Activated CD4-positive, CD25-positive, alpha-beta regulatory T cell treated with anti-CD3 and anti-CD28 coated beads, Interleukin-2, amount 50 U/mL, for 24 hours (primary cell): ENCODE measurements around the gene PRKAG2.
"Not testable (repeated sequence)": the region's sequence is repeated elsewhere in the genome, so short reads cannot be mapped to it uniquely, and the experiment has no call there.

Experiments used
- ATAC-seq, 2 donors: fragments of 150-1000 bp; cut with Tn5 transposase; one replicate each; pipeline ENCODE4 v1.10.0; 2021; ENCODE audit warnings: mild to moderate bottlenecking in 1 of 2, moderate library complexity in 1 of 2

Gene PRKAG2

DNA sequence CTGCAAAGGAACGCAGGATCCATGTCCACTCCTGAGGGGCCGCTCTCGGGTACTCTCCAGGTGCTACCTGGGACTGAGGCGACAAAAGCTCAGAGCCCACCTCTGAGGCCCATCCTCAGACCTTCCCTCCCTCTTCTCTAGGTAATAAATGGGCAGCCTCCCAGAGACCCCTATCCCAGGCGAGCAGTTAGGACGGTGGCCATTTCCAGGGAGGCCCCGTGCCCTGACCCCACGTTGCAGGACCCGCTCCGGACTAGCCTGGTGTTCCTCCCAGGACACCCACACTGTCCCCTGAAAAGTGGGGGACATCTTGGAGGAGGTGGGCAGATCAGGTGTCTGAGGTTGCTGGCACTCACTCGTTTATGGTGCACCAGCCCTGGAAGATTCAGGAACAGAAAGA, 44.3 kb downstream of the PRKAG2 start:
- ATAC-seq, result no peak

DNA sequence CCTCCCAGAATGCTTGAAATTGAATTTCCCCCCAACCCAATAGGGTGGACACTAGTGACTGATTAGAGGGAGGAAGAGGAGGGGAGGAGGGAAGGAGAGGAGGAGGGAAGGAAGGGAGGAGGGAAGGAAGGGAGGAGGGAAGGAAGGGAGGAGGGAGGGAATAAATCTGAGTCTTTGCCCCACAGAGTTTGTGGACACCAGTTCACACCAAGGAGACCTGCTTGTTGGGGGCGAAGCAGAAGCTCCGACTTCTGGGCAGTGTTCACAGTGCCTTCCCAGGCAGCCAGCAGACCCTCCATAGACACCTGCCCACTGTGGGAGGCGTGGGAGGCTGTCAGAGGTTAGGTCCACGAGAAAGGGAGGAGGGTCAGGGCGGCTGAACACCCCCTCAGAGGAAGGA, 44.8 kb downstream of the PRKAG2 start:
- ATAC-seq, result no peak

DNA sequence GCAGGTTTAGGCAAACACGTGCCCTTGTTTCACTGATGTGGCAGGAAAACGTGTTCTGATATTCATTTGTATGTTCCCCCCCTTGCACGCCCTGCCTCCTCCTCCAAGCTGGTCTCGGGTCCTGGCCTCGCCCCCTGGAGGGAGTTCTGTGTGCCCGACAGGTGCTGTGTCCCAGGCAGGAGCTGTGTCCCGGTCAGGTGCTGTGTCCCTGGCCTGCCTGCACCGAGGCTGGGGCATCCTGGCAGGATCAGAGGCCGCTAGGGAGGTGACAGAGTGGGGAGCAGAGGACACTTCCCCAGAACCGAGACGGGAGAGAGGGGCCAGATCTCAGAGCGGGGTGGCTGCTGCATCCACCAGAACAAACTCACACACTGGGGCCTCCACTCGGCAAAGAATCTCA, 45.3 kb downstream of the PRKAG2 start:
- ATAC-seq, result no peak

DNA sequence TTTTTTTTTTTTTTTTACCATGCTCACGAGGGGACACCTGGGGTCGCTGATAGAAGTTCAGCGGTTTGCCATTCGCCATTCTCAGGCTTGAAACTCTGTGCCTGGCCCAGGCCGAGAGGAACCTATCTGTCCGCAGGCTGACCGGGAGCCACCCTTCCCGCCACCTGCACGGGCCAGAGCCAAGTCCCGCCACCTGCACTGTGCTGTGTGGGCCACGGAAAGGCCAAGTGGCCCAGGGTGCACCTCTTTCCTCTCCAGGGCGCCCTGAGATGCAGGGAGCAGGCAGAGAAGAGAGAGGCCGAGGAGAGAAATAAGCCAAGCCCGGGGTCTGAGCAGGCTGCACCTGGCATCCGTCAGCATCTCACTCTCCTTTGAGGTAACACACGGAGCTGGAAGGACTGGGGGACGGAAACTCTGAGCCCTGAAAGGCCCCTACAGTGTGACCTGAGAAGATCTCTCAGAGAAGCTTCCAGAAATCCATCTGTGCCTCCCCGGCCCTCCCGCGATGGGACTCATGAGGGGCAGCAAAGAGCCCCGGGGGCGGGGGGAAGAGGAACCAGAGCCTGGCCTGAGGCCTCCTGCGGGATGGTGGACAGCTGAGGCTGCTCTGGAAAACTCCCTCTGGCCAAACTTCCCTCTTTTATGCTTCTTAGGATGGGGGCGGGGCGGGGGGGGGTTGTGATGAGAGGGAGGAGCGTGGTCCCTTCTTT, 46.6 kb downstream of the PRKAG2 start:
- no peak for ATAC-seq

DNA sequence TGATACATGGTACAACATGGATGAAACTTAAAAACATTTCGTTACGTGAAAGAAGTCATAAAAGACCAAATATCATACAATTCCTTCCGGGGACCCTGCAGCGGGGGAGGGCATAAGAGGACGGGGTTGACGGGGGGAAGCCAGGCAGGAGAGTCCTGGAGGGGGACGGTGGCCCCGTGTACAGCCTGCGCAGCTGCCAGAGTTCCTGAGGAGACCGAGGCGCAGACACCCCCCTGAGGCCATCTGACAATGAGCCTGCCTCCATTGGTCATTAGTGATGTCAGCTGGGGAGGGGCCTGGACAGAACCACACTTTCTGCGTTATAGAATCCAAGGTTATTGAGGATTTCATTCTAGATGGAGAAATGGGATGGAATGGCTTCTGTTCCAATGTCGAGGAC, 47.2 kb downstream of the PRKAG2 start:
- ATAC-seq, result no peak

DNA sequence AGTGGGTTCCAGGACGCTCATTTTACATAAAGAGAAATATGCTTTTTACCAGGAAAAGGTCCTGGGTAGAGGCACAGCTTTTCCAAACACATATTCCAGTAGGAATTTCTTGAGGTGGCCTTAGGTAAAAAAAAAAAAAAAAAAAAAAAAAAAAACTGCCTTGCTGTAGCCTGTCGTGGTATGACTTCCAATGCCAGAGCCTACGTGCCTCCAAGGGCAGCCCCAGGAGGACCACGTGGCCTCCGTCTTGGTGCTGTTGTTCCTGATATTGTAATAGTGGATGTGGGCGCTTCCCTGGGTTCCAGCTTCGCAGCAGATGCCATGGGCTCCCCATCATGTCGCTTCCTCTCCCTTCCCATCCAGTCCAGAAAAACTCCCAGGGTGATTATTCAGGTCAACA, 49.3 kb downstream of the PRKAG2 start:
- ATAC-seq, result no peak

DNA sequence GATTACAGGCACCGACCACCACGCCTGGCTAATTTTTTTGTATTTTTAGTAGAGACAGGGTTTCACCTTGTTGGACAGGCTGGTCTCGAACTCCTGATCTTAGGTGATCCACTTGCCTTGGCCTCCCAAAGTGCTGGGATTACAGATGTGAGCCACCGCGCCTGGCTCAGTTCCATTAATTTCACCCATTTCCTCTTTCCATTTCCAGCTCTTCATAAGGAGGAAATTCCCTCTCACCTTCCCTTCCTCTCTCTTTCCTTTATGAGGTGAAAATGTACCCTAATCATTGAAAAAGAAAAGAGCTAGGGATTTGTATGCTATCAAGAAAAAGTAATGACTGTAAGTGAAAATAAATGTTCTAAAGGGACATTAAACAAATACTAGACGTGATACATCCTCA, 50.6 kb downstream of the PRKAG2 start:
- not testable (repeated sequence) for ATAC-seq

DNA sequence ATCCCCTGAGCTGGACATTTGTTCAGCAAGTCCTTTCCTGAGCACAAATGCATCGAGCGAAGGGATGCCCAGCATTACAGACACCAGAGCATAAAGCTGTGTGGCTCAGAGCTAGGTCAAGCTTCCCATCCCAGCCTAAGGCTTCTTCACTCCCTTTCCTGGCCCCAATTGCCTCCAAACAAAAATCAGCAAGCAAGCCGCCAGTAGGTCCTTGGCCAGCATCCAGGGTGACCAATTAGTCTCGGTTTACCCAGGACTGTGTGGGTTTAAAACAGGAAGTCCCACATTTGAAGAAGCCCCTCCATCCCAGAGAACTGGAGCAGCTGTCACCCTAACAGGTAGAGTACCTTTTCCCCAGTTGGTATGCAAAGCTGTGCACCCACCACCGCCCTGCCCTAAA, 51.2 kb downstream of the PRKAG2 start:
- no peak for ATAC-seq

DNA sequence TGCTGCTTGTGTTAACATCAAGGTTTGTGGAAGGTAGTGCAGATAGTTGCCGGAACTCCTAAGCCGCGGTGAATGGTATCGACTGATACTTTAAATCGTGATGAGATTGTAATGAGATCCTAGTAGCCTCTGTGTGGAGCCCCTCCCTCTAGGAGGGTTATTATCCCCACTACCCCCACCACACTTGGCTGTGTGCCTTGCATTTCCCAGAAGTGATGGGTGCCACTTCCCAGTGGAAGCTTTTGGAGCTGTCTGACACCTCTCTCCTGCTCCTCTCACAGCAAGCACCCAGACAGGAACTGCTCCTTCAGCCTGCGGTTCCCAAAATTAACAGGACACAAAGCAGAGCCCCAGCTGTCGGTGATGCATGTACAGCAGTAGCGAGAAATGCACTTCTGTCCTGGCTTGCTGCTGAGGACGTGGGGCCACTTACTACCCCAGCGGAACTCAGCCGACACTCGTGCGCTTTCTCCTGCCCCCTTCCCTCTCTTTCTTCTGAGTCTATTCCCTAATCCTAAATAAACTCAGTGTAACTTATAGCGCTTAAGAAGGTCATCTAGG, 52.5 kb downstream of the PRKAG2 start:
- no peak for ATAC-seq

DNA sequence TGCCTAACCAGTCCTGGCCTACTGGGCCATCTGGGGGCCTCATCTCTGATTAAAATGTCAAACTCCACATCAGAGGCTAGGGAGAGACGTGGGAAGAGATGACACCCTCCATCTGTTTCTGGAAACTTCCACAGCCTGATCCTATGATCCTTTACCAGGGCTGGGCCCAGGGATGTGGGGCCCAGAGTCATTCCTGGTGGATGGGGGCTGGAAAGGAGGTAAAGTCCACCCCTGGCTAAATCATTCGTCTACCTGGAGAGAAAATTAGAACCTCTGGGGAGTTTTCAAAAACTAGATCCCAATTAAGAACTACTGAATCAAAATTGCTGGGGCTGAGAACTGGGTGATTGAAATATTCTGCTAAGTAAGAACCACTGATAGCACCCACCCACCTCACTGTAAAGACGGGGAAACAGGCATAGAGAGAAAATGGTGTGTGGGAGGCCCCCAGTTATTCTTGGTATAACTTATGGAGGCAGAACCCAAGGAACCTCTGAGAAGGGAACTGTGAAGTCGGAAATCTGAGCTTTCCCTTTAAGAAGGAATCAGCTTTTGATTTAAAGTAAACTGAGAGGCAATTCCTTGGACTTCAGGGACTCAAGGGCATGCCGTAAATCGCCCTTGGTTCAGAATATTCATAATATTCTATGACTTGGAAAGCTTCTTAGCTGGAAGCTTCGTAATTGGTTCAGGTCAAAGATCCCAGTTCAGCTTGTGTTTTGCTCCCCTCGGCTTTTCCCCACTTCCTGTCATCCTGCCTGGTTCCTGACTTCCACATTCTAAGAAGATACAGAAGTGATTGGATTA, 53.1 kb downstream of the PRKAG2 start:
- no peak for ATAC-seq

DNA sequence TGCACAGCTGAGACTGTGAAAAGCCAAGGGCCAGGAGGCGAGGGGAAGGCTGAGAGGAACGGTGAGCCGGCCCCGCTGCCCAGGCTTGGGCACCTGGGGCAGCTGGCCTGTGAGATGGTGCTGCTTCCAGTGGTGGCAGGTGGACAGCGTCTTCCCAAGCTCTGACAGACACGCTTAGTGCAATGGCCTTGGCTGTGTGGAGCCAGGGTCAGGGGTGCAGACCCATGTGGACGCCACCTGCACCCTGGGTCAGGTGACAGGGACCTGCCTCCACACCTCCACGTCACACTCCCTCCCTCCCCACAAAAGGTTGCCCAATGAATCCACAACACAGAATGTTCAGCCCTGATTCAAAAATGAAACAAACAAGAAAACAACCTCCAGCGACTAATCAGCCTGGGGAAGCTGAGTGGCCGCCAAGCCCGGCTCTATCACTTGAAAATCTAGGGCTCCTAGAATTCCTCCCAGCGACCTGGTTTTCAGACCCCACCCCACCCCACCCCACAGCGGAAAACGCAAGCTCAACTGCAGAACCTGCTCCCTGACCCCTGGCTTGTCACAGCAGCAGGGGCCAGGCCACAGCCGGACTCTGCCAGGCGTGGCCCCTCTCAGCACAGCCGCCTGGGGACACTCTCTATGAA, 54.3 kb downstream of the PRKAG2 start:
- no peak for ATAC-seq

DNA sequence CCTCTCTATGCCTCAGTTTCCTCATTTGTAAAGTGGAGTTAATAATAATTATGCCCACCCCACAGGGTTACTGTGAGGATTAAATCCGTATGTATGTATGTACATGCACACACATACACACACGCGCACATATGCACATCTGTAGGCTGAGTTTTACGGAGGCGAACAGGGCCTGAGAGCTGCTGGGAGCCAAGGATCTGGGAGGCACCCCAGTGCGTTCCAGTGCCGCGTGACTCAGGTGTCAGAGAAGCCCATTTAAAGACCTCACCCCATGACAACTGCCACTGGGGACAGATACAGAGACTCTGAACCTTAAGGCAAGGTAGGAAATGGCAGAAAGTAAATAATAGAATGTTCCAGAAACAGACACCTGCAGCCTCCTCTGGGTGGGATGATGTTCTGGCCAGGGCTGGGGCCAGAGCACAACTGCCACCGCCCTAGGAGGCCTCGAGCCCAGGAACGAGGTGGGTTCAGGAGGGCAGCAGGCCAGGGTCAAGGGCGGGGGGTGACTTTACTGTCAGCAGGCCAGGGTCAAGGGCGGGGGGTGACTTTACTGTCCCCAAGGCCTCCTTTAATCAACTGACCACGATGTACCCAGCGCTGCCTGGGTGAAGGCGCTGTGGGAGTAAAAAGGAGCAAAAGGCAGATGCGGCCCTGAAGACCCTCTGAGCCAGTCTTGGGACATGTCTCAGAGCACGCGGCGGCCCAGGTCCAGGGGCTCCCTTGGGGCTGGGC, 54.9 kb downstream of the PRKAG2 start:
- ATAC-seq, result no peak

DNA sequence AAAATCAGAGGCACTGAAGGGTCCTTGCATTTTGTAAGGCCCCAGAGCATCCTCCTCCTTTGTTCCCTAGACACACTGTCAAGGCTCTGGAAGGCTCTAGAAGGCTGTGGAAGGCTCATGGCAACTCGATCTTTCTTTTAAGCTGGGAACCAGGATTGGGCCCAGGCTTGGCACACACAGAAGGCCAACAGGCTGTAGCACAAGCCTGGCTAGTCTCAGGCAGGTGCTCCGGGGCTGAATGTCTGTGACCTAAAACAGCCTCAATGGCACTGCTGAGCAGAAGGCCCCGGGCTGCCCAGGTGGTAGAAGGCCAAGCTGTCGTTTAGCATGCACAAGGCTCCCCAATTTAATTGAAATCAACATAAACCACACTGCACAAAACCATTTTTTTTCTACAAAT, 55.7 kb downstream of the PRKAG2 start:
- ATAC-seq, result no peak

DNA sequence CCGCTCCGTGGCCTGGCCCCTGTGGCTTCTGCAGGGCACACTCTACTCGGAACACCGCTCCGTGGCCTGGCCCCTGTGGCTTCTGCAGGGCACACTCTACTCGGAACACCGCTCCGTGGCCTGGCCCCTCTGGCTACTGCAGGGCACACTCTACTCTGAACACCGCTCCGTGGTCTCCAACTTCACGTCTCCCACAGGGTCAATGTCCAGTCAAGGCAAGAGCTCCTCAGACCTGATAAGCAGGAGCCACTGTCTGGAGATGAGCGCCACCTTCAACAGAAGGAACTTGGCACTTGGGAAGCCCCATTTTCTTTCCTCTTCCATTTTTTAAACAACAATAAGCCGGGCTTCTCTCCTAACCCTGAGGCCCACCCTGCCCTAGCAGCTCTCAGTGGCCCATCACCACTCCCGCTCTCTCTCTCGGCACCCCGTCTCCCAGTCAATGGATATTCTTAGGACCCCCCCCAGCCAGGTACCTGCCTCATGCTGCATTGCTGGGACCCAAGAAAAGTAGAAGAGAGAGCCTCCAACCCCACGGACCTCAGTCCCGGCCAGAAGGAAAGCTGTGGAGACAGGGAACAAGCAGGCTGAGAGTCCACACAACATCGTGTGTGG, 56.3 kb downstream of the PRKAG2 start:
- ATAC-seq, result no peak

DNA sequence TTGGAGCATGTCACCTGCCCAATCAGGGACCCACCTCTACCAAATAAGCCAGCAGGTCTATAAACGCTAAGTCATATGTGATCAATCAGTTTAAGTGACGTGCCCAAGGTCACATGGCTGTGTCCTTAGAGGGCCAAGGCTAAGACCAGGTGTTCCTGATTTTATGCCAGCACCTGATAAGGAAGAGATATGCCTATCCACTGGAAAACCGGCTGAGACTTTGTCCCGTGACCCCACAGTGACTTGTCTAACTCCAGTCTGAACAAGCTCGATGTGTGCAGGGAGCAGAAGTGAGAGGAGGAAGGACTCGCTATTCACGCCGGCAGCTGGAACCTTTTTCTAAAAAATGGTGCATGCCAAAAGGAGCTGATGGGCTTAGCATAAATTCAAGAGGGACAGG, 57.0 kb downstream of the PRKAG2 start:
- ATAC-seq, result no peak

DNA sequence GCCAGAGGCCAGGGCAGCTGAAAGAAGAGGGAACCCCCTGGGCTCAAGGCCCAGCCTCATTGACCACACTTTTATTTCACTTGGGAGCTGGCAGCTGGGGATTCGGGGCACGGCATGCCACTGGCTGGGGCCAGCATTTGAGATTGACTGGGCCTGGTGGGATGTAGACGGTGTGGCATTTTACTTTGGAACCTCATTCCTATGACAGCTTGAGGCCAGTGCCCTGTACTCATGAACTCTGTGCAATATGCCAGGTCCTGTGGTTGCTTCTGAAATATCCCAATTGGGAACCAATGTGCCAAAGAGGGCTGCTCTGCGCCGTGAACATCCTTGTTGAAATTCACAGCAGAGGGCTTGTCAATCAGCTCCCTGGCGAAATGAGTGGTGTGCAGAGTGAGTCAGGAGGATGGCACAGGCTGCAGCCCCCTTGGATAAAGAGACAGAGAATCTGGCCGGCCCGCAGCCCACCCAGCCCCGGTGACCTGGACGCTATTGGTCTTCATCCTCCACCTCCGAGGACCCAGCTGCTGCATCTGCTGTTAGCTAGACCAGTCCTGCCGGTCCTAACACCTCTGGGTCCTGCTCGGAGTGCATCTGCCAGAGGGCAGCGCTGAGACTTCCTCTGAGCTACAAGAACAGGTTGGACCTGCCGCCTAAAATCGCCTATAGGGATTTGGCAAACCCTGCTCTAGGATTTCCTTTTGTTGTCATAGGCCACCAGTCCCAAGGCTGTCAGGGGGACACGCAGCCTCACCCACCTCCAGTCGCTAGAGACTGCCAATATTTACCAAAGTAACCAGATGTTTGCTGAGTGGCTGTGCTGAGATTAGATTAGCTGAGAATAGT, 58.0 kb downstream of the PRKAG2 start:
- ATAC-seq, result no peak

DNA sequence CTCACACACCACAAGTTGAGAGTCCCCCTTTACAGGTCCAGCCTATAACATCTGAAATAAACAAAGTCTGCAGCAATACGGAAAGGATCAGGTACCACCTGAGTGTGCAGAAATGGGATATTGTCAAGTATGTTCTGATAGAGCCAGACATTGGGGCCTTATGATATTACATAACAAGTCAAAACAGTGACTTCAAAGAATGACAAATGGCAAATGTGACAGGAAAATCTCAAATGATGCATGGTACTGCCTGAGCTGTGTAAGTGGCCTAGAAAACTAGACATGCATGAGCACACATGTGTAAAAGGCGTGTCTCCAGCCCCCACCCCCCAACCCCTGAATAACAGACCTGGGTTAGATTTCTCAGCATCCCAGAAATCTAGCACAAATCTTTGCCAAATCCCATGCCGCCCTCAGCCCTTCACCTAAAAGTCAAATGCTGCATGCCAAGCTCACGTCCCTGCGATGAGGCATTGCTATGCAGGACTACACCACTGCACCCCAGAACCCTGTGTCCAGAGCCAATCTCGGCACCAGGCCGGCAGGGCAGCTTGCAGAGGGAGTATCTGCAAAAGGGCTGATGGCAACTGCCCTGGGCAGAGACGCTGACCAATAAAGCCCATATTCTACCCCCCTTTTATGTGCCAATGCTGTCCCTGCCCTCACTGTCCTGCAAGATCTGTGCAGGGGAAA, 58.8 kb downstream of the PRKAG2 start:
- no peak for ATAC-seq

DNA sequence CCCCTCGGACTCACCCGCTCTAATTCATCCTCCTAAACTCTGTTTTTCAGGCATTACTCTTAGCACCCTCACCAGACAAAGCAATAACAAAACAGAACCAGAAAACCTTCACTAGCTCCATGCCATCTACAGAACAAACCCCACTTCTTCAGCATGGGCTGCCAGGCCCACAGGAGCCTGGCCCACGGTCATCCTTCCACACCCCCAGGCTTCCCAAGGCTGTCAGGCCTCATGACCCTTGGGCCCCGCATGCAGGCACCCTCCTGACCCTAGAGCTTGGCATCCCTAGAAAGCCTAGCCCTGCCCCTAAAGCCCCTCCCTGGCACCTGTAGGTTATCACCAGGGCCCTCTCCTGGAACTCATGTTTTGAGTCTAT, 59.6 kb downstream of the PRKAG2 start:
- ATAC-seq, result no peak

DNA sequence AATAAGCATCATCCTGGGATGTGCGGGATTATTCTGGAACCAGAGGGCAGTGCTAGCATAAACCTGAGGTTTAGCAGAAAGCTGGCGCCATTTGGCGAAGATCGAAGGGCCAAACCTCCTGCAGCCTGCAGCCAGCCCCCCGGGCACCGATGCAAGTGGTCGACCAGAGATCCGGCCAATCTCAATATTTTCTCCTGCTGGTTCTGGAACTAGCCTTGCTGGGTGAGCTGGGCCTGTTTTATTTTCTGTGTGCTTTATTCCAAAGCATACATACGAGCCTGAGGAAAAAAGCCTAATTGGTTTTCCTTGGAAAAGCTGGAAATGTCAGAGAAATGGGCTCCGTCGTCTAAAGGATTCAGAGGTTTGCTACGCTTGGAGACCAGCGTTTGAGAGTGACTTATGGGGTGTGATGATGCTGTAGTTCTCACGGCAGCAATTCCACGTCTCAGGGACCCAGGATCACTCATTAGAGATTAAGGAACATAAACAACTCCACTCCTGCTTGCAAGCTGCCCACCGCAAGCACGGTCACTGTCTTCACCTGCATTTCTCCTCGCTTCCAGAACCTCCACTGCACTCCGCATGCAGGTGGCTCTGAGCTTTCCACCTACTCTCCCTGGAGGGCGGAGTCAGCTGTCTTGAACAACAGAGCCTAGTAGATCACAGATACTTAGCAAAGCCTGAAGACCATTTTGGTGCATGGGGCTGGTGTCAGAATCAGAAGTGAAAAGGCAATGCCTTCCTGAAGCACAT, 60.2 kb downstream of the PRKAG2 start:
- no peak for ATAC-seq

DNA sequence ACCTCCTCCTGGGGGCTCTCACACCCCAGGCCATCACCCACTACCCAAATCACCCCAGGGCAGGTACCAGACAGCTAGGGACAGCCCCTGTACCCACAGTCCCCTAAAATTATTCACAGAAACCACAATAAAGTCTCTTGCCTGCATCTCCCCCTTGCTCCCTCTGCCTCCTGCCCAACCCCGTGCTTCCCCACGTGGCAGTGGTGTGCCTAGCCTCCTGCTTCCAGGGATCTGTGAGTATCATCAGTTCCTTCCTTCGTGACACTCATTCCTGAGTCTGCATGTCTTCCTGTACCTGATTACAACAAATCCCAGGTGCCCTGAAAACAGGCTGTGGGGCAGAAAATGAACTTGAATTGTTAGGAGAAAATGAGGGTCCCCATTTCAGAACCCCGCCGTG, 61.5 kb downstream of the PRKAG2 start:
- ATAC-seq, result no peak
